OCI-LY3 (cell line): ENCODE data around the gene PIWIL1.

ENCODE experiments used
- H2AFZ ChIP-seq: fragments of 200-600, 300-600 bp; shearing (Covaris generic); 2 replicates; pipeline ENCODE4 v1.6.0; 2014; ENCODE audit warnings: antibody characterized with exemption, low read depth, low read length
- H3K27ac ChIP-seq: fragments of 200-600, 300-600 bp; sonication (generic); 2 replicates; pipeline ENCODE4 v1.5.1; 2014; ENCODE audit warnings: mild to moderate bottlenecking, low read length, moderate library complexity, mixed read lengths
- H3K27me3 ChIP-seq: fragments of 200-600, 300-600 bp; sonication (generic); 2 replicates; pipeline ENCODE4 v1.6.1; 2014; ENCODE audit warnings: low read depth, low read length, mixed read lengths
- H3K36me3 ChIP-seq: fragments of 200-600, 300-600 bp; sonication (generic); replicated peaks from 2 replicates; pipeline ENCODE3; 2014; ENCODE audit warnings: low read depth, low read length, mixed read lengths
- H3K4me1 ChIP-seq: fragments of 300-600, 200-600 bp; sonication (generic); 2 replicates; pipeline ENCODE4 v1.6.1; 2014; ENCODE audit warnings: low read length, mixed read lengths
- H3K4me2 ChIP-seq: fragments of 200-600, 300-600 bp; sonication (generic); 2 replicates; pipeline ENCODE4 v1.6.1; 2014; ENCODE audit warnings: low read length, mixed read lengths
- H3K4me3 ChIP-seq: fragments of 300-600, 200-600 bp; sonication (generic); 2 replicates; pipeline ENCODE4 v1.5.1; 2014; ENCODE audit warnings: antibody characterized with exemption, mild to moderate bottlenecking, low read length, moderate library complexity
- H3K79me2 ChIP-seq: fragments of 300-600, 200-600 bp; shearing (Covaris generic); 2 replicates; pipeline ENCODE4 v1.6.1; 2014; ENCODE audit warnings: mild to moderate bottlenecking, low read length, mixed read lengths
- H3K9ac ChIP-seq: fragments of 300-600, 200-600 bp; shearing (Covaris generic); 2 replicates; pipeline ENCODE4 v1.6.0; 2014; ENCODE audit warnings: mild to moderate bottlenecking, low read length, moderate library complexity
- H3K9me3 ChIP-seq: fragments of 200-600, 300-600 bp; shearing (Covaris generic); 2 replicates; pipeline ENCODE4 v1.6.1; 2014; ENCODE audit warnings: low read length, mixed read lengths; ENCODE audit not compliant: insufficient read depth
- H4K20me1 ChIP-seq: fragments of 200-600, 300-600 bp; sonication (generic); 2 replicates; pipeline ENCODE4 v1.6.1; 2016; ENCODE audit warnings: low read length, mixed read lengths; ENCODE audit not compliant: insufficient read depth
- EZH2phosphoT487 ChIP-seq: fragments of 200-600 bp; shearing (Covaris generic); IDR thresholded peaks from 2 replicates; pipeline ENCODE4 v1.6.1; 2018; ENCODE audit warnings: antibody characterized with exemption, mixed run types, low read depth
- TF ChIP-seq, protein P1 (sequence below): fragments of 200-600, 300-600 bp; sonication (generic); IDR thresholded peaks from 2 replicates; pipeline ENCODE4 v1.5.1; 2014; ENCODE audit warnings: antibody characterized with exemption, low read length, low read depth

PIWIL1 gene

DNA sequence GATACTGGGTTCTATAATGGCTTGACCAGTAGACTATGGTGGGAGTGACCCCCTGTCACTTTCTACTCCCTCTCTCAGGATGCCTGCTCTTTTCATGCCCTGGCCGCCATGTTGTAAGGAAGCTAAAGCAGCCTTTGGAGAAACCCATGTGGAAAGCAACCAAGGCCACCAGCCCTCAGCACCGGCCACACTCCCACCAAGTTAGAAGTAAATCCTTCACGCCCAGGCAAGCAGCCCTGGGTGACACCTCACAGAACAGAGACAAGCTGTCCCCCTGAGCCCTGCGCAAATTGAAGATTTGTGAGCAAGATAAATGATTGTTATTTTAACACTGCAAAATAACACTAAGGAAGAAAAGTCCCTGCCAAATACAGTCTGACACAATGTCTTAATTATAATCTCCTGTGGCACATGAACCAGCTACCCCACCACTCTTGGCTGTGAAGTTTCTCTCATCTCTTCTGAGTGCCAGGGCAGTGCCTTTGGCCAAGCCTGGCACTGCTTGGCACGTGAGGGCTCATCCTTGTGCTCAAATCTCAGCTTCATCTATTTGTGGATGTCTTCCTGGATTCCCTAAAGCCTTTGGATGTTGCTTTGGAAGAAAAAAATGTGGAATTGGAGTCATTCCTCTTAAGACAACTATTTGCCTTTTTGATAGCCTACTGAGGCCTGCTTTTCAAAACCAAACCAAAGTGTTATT lies 39.2 kb upstream of the PIWIL1 start:
- Histone ChIP-seq H3K9ac (no peak overlapping the region), H3K27me3 (no peaks in the 10 kb centered on the region), H3K36me3 (no peaks in the 10 kb centered on the region), H3K9me3 (no peaks in the 10 kb centered on the region), H3K4me2 (no peak overlapping the region), H4K20me1 (no peaks in the 10 kb centered on the region), H3K4me1 (no peaks in the 10 kb centered on the region), H3K79me2 (no peaks in the 10 kb centered on the region), H3K27ac (no peak overlapping the region), H3K4me3 (no peak overlapping the region), H2AFZ (no peak overlapping the region)
- no peak for TF ChIP-seq EZH2phosphoT487
- TF ChIP-seq, protein P1, sequence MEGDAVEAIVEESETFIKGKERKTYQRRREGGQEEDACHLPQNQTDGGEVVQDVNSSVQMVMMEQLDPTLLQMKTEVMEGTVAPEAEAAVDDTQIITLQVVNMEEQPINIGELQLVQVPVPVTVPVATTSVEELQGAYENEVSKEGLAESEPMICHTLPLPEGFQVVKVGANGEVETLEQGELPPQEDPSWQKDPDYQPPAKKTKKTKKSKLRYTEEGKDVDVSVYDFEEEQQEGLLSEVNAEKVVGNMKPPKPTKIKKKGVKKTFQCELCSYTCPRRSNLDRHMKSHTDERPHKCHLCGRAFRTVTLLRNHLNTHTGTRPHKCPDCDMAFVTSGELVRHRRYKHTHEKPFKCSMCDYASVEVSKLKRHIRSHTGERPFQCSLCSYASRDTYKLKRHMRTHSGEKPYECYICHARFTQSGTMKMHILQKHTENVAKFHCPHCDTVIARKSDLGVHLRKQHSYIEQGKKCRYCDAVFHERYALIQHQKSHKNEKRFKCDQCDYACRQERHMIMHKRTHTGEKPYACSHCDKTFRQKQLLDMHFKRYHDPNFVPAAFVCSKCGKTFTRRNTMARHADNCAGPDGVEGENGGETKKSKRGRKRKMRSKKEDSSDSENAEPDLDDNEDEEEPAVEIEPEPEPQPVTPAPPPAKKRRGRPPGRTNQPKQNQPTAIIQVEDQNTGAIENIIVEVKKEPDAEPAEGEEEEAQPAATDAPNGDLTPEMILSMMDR, result no peak

DNA sequence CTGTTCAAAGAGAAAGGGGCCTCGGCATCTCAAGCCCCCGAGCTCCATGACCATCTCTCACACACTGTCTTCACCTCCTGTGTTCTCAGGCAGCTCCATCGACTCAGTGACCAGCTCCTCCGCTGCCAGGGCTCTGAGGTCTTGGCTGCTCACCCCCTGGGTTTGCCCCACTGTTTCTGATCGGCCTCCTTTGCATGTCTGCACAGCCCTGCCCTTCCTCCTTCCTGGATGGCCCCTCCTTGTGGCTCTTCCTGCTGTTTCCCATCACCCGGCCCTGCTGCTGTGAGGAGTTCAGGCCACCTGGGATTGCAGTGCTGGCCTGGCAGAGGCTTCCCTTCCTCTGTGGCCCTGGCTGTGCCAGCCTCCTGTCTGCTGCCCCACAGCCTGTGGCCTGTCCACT lies 38.1 kb upstream of the PIWIL1 start:
- Histone ChIP-seq H3K79me2 (no peaks in the 10 kb centered on the region), H3K4me3 (no peak overlapping the region), H3K27ac (no peak overlapping the region), H3K9ac (no peak overlapping the region), H4K20me1 (no peaks in the 10 kb centered on the region), H3K9me3 (no peaks in the 10 kb centered on the region), H2AFZ (no peak overlapping the region), H3K4me1 (no peaks in the 10 kb centered on the region), H3K36me3 (no peaks in the 10 kb centered on the region), H3K27me3 (no peaks in the 10 kb centered on the region), H3K4me2 (no peak overlapping the region)
- TF ChIP-seq, protein P1, result no peak

DNA sequence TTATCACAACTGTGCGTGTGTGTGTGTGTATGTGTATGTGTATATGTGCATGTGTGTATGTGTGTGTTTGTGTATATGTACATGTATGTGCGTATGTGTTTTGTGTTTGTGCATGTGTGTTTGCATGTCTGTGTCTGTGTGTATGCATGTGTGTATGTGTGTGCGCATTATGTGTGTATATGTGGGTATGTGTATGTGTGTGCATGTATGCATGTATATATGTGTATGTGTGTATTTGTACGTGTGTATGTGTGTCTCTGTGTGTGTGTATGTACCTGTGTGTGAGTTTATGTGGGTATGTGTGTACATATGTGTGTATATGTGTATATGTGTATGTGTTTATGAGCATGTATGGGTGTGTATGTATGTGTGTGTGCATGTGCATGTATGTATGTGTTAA lies 37.6 kb upstream of the PIWIL1 start:
- no peaks in the 10 kb centered on the region for H4K20me1 ChIP-seq
- H3K36me3 ChIP-seq, result no peaks in the 10 kb centered on the region
- H3K9ac ChIP-seq, result no peak overlapping the region
- no peak overlapping the region for H3K4me3 ChIP-seq
- H3K27me3 ChIP-seq, result no peaks in the 10 kb centered on the region
- TF ChIP-seq, protein P1, result no peak
- no peak for TF ChIP-seq EZH2phosphoT487
- no peak overlapping the region for H3K4me2 ChIP-seq
- no peak overlapping the region for H2AFZ ChIP-seq
- H3K9me3 ChIP-seq, result no peaks in the 10 kb centered on the region
- H3K27ac ChIP-seq, result no peak overlapping the region
- H3K79me2 ChIP-seq, result no peaks in the 10 kb centered on the region
- H3K4me1 ChIP-seq, result no peaks in the 10 kb centered on the region

DNA sequence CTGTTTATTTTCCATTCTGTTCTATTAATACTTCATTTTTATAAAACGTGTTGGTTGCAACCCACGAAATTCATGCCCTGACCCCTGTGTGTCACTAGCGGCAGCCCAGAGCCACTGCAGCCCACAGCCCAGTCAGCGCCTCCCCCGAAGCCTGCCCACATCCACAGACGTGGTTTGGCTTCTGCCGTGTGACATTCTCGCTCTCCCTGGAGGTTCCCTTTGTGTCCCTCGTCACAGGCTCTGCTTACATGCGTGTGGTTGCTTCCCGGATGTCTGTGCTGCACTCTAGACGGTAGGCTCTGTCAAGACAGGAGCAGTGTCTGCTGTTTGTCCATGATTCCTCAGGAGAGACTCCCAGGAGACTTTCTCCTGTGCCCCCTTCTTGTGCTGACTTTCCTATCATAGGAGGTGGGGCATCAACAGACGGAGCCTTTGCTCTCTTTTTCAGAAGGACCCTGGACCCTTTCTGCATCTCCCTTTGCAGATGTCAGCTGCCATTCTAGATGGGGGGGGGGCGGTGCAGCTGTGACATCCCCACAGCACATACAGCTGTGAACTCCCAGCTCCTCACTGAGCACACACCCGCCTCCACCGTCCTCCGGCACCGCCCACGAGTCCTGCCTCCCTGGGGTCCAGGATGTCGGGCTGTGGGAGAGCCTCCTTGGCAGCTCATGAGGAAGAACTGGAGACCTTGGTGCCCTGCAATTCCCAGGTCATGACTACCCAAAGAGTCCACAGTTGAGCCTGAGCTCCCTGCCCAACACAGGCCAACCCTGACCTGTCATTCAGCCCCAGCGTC lies 36.8 kb upstream of the PIWIL1 start:
- Histone ChIP-seq H4K20me1 (no peaks in the 10 kb centered on the region), H3K4me1 (no peaks in the 10 kb centered on the region), H3K9ac (no peak overlapping the region), H2AFZ (no peak overlapping the region), H3K79me2 (no peaks in the 10 kb centered on the region), H3K9me3 (no peaks in the 10 kb centered on the region), H3K27me3 (no peaks in the 10 kb centered on the region), H3K27ac (no peak overlapping the region), H3K36me3 (no peaks in the 10 kb centered on the region), H3K4me2 (no peak overlapping the region), H3K4me3 (no peak overlapping the region)
- TF ChIP-seq EZH2phosphoT487, result no peak
- TF ChIP-seq, protein P1, result no peak
